HG02610 (cell line): Measurements from ENCODE around the gene PRSS53.
"Not testable (repeated sequence)": the region's sequence is repeated elsewhere in the genome, so short reads cannot be mapped to it uniquely, and the experiment has no call there.

Experiments
- ATAC-seq: cut with Tn5 transposase; IDR thresholded peaks from one replicate; pipeline ENCODE4 v1.9.1; 2021; ENCODE audit warnings: mild to moderate bottlenecking, moderate library complexity; ENCODE audit not compliant: unreplicated experiment

PRSS53 gene

GRCh38 chr16:31118223-31119155 lies 29.7 kb upstream of the PRSS53 start:
- no peak for ATAC-seq

GRCh38 chr16:31117384-31118222 lies 28.9 kb upstream of the PRSS53 start, which contains the start of gene KAT8:
TSS of gene KAT8 (plus strand) at chr16:31117664. CDS start at chr16:31117682, 18 bp downstream.
- ATAC-seq, result peak; percentile 89

GRCh38 chr16:31114468-31114867 lies 25.7 kb upstream of the PRSS53 start:
- ATAC-seq, result no peak

GRCh38 chr16:31113121-31114120 lies 24.7 kb upstream of the PRSS53 start:
- ATAC-seq, result no peak

GRCh38 chr16:31112711-31113110 lies 24.0 kb upstream of the PRSS53 start:
- no peak for ATAC-seq

- ATAC-seq, result no peak
Observed at GRCh38 chr16:31111881-31112466, 23.2 kb upstream of the PRSS53 start.

- no peak for ATAC-seq
Observed at GRCh38 chr16:31110106-31111034, 21.6 kb upstream of the PRSS53 start.

- ATAC-seq, result no peak
Observed at GRCh38 chr16:31109622-31110021, 20.9 kb upstream of the PRSS53 start.

- no peak for ATAC-seq
Observed at GRCh38 chr16:31108794-31109558, 20.2 kb upstream of the PRSS53 start.

GRCh38 chr16:31108035-31108793 lies 19.5 kb upstream of the PRSS53 start, which contains the start of gene BCKDK:
TSS of gene BCKDK (plus strand) at chr16:31108386. CDS start at chr16:31109224, 838 bp downstream.
- ATAC-seq, result peak; percentile 79

- ATAC-seq, result peak; percentile 55
Observed at GRCh38 chr16:31107465-31107867, 18.7 kb upstream of the PRSS53 start.

GRCh38 chr16:31106509-31107464 lies 18.0 kb upstream of the PRSS53 start:
- ATAC-seq, result no peak

- peak; percentile 39 for ATAC-seq
Observed at GRCh38 chr16:31105677-31106213, 17.0 kb upstream of the PRSS53 start.

- not testable (repeated sequence) for ATAC-seq
Observed at GRCh38 chr16:31100876-31101641, 12.3 kb upstream of the PRSS53 start.
